B cell (primary cell): Measurements from ENCODE around the gene PTPN14. TPM values are rescaled to one million over a fixed set of nuclear protein-coding genes. Genes with fewer than 3 reads are reported as not detected.

Source experiments
- ATAC-seq: fragments of 200-7000 bp; cut with Tn5 transposase; one replicate; pipeline ENCODE4 v1.10.0; 2021; ENCODE audit warnings: low read depth, mild to moderate bottlenecking, moderate number of reproducible peaks, moderate library complexity
- CTCF ChIA-PET: fragments of 350-600 bp; sonication (Branson Sonifier 250); formaldehyde crosslinking; loops from one replicate; lab custom pipeline; 2021; ENCODE audit warnings: antibody characterized with exemption, inconsistent platforms; lab: Charles Lee
- POLR2A ChIA-PET: fragments of 350-600 bp; sonication (Branson Sonifier 250); formaldehyde crosslinking; loops from one replicate; lab custom pipeline; 2021; ENCODE audit warnings: antibody characterized with exemption; lab: Charles Lee
- DNase-seq: peaks from one replicate; pipeline ENCODE4 v3.0.0; 2013
- H2AFZ ChIP-seq: 2 replicates; pipeline ENCODE4 v1.6.1; 2012; ENCODE audit warnings: mild to moderate bottlenecking, low read depth, low read length; ENCODE audit not compliant: insufficient read depth, poor library complexity, severe bottlenecking
- H3K27ac ChIP-seq, 2 donors: 1 replicate in 1 of 2; 2 replicates in 1 of 2; pipeline ENCODE4 v1.5.1; 2012 to 2013; ENCODE audit warnings: low read length in 2 of 2, mild to moderate bottlenecking in 2 of 2, moderate library complexity in 1 of 2
- H3K27me3 ChIP-seq, 4 experiments: fragments of 200-600 bp in 1 of 4; sonication (generic) in 1 of 4; replicated peaks in 1 of 4; 1 replicate in 2 of 4; 2 replicates in 2 of 4; pipeline versions ENCODE4 v1.6.1 to v1.7.0; 2013 to 2016; ENCODE audit warnings: low read length in 3 of 4, mild to moderate bottlenecking in 2 of 4, mixed read lengths in 1 of 4, moderate library complexity in 1 of 4; ENCODE audit not compliant: insufficient read depth in 4 of 4, control insufficient read depth in 3 of 4; ENCODE audit errors: control extremely low read depth in 1 of 4
- H3K36me3 ChIP-seq, 2 experiments: replicated peaks in 1 of 2; 1 replicate in 1 of 2; 2 replicates in 1 of 2; pipeline versions ENCODE4 v1.6.1 to v1.7.1; 2013; ENCODE audit warnings: low read length in 1 of 2; ENCODE audit not compliant: insufficient read depth in 2 of 2, control insufficient read depth in 1 of 2; ENCODE audit errors: control extremely low read depth in 1 of 2, extremely low read depth in 1 of 2
- H3K4me1 ChIP-seq, 2 donors: fragments of 200-600 bp in 1 of 2; sonication (generic) in 1 of 2; 1 replicate in 1 of 2; 2 replicates in 1 of 2; pipeline versions ENCODE4 v1.5.1 to v1.6.1; 2013 to 2017; ENCODE audit warnings: low read length in 2 of 2; ENCODE audit not compliant: control insufficient read depth in 2 of 2, insufficient read depth in 2 of 2
- H3K4me2 ChIP-seq: replicated peaks from 2 replicates; pipeline ENCODE3; 2012; ENCODE audit warnings: mild to moderate bottlenecking, low read depth, low read length; ENCODE audit not compliant: poor library complexity, severe bottlenecking
- H3K4me3 ChIP-seq, 5 experiments: fragments of 200-600 bp in 1 of 5; sonication (generic) in 1 of 5; 1 replicate in 3 of 5; 2 replicates in 2 of 5; pipeline versions ENCODE4 v1.5.1 to v1.7.0; 2011 to 2016; ENCODE audit warnings: low read length in 4 of 5, mild to moderate bottlenecking in 4 of 5, low read depth in 2 of 5, control low read depth in 1 of 5, moderate library complexity in 1 of 5; ENCODE audit not compliant: insufficient read depth in 1 of 5; ENCODE audit errors: control extremely low read depth in 1 of 5, extremely low read depth in 1 of 5
- H3K79me2 ChIP-seq: fragments of 200-600 bp; sonication (generic); one replicate; pipeline ENCODE4 v1.6.0; 2016; ENCODE audit warnings: low read length; ENCODE audit not compliant: control insufficient read depth, insufficient read depth
- H3K9ac ChIP-seq: fragments of 200-600 bp; sonication (generic); 2 replicates; pipeline ENCODE4 v1.6.1; 2017; ENCODE audit warnings: mild to moderate bottlenecking, low read length, moderate library complexity
- H3K9me3 ChIP-seq, 3 donors: one replicate each; pipeline versions ENCODE4 v1.6.1 to v1.7.1; 2013; ENCODE audit warnings: low read length in 2 of 3; ENCODE audit not compliant: control insufficient read depth in 2 of 3, insufficient read depth in 1 of 3; ENCODE audit errors: control extremely low read depth in 1 of 3
- H4K20me1 ChIP-seq: 2 replicates; pipeline ENCODE4 v1.6.0; 2012; ENCODE audit warnings: mild to moderate bottlenecking, low read length; ENCODE audit not compliant: insufficient read depth, control insufficient read depth, poor library complexity, severe bottlenecking
- H3K27ac Mint-ChIP-seq: one replicate; pipeline ENCODE4 v1.8.0; 2021; ENCODE audit warnings: mixed read lengths
- H3K27me3 Mint-ChIP-seq: one replicate; pipeline ENCODE4 v1.8.0; 2021; ENCODE audit warnings: mixed read lengths
- H3K4me1 Mint-ChIP-seq: one replicate; pipeline ENCODE4 v1.8.0; 2021; ENCODE audit warnings: mixed read lengths
- H3K4me3 Mint-ChIP-seq: one replicate; pipeline ENCODE4 v1.8.0; 2021; ENCODE audit warnings: mixed read lengths
- H3K9me3 Mint-ChIP-seq: one replicate; pipeline ENCODE4 v1.8.0; 2022; ENCODE audit warnings: mixed read lengths; ENCODE audit not compliant: insufficient read depth
- EZH2 ChIP-seq: IDR thresholded peaks from 2 replicates; pipeline ENCODE4 v1.6.1; 2012; ENCODE audit warnings: borderline replicate concordance, low read depth, mild to moderate bottlenecking, moderate library complexity, low read length; ENCODE audit not compliant: insufficient read depth, poor library complexity, severe bottlenecking
- WGBS: methylation state at CpG from one replicate; pipeline ENCODE4 v1.1.5; 2013; ENCODE audit warnings: missing lambda C conversion rate; ENCODE audit not compliant: insufficient coverage; 5-methylcytosine and 5-hydroxymethylcytosine counted together
- intact Hi-C: fragments of 100-400 bp; cut with micrococcal nuclease; formaldehyde crosslinking; loops from one replicate; pipeline ENCODE4 v1.10.0; 2022
- polyA plus RNA-seq: library from polyadenylated mRNA; depleted of rRNA; stranded (reverse); fragments of >200 nt; gene quantifications from 2 replicates; pipeline ENCODE4 v1.2.3, GENCODE V29; 2012
- total RNA-seq, 2 donors: library from RNA; stranded (reverse); fragments of 120-200 nt in 1 of 2; gene quantifications; 1 replicate in 1 of 2; 2 replicates in 1 of 2; pipeline versions ENCODE4 v1.2.3 to v1.2.4, GENCODE V29; 2013 to 2022
- TF ChIP-seq, protein P1 (sequence below): fragments of 200-600 bp; IDR thresholded peaks from one replicate; pipeline ENCODE4 v1.8.0; 2022; ENCODE audit warnings: antibody characterized with exemption, mild to moderate bottlenecking

PTPN14 gene
- total and polyA plus RNA-seq, 2 donors (not counting 1 experiment from before 2014, with no cell fraction given), result under 0.01 TPM; not detected in 1

GRCh38 chr1:214341459-214341858 is 209.9 kb downstream of the PTPN14 start:
- intact Hi-C loops, result no loop called here
- no peak overlapping the region for H3K4me3 ChIP-seq
- no peak for ATAC-seq
- no peaks in the 10 kb centered on the region for H3K27me3 Mint-ChIP-seq
- no peak overlapping the region for H3K4me3 Mint-ChIP-seq
- H2AFZ ChIP-seq, result no peak overlapping the region
- peaks cover 6% of the 10 kb centered on the region for H3K9me3 Mint-ChIP-seq
- no peaks in the 10 kb centered on the region for H4K20me1 ChIP-seq
- peaks cover 0 to 6% of the 10 kb centered on the region in 2 experiments for H3K36me3 ChIP-seq
- no peak overlapping the region for H3K4me2 ChIP-seq
- CTCF ChIA-PET, result interaction anchor here (1.0 to 4.8 kb wide), 2 partner anchors 11 to 80 kb away, joined by 4 to 35 read pairs; no protein-coding TSS in a partner anchor
- H3K27ac Mint-ChIP-seq, result no peak overlapping the region
- no peaks in the 10 kb centered on the region for H3K4me1 ChIP-seq
- WGBS, result 89% methylated on average over 3 of the region's 3 CpGs
- POLR2A ChIA-PET, result no interaction called here
- TF ChIP-seq EZH2, result no peak
- TF ChIP-seq, protein P1, sequence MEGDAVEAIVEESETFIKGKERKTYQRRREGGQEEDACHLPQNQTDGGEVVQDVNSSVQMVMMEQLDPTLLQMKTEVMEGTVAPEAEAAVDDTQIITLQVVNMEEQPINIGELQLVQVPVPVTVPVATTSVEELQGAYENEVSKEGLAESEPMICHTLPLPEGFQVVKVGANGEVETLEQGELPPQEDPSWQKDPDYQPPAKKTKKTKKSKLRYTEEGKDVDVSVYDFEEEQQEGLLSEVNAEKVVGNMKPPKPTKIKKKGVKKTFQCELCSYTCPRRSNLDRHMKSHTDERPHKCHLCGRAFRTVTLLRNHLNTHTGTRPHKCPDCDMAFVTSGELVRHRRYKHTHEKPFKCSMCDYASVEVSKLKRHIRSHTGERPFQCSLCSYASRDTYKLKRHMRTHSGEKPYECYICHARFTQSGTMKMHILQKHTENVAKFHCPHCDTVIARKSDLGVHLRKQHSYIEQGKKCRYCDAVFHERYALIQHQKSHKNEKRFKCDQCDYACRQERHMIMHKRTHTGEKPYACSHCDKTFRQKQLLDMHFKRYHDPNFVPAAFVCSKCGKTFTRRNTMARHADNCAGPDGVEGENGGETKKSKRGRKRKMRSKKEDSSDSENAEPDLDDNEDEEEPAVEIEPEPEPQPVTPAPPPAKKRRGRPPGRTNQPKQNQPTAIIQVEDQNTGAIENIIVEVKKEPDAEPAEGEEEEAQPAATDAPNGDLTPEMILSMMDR, result no peak
- H3K9ac ChIP-seq, result no peak overlapping the region
- H3K4me1 Mint-ChIP-seq, result no peaks in the 10 kb centered on the region
- H3K27ac ChIP-seq, result no peak overlapping the region
- no peak for DNase-seq
- H3K27me3 ChIP-seq, result no peaks in the 10 kb centered on the region
- peaks cover 0 to 3% (median 0%) of the 10 kb centered on the region in 3 donors for H3K9me3 ChIP-seq
- no peaks in the 10 kb centered on the region for H3K79me2 ChIP-seq

DNA sequence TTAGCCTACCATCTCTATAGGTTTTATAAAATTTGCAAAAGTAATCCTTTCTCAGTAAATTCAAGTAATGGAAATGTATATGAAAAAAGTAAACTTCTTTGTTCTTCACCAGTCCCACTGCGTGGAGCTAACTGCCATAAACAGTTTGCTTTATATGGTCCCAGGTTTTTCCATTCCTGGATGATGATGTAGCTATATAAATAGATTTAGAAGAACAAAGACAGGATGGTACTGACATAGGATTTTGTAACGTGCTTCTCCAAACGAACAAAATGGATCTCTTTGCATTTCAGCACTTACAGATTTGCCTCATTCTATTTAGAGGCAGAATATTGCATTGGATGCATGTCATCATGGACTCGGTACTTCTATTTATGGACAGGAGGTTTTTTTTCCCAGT is 213.2 kb downstream of the PTPN14 start:
- intact Hi-C loops, result no loop called here
- no peaks in the 10 kb centered on the region for H3K79me2 ChIP-seq
- H3K27ac ChIP-seq, result no peak overlapping the region
- Mint-ChIP-seq H3K9me3 (no peaks in the 10 kb centered on the region), H3K27me3 (no peaks in the 10 kb centered on the region), H3K4me3 (no peak overlapping the region), H3K27ac (no peak overlapping the region), H3K4me1 (no peaks in the 10 kb centered on the region)
- peaks cover 0 to 13% of the 10 kb centered on the region in 2 experiments for H3K36me3 ChIP-seq
- H3K4me3 ChIP-seq, result no peak overlapping the region
- ATAC-seq (no peak), DNase-seq (no peak)
- no peak overlapping the region for H3K4me2 ChIP-seq
- WGBS, result no CpG with 5 or more reads among the region's 4 CpGs
- POLR2A ChIA-PET, result no interaction called here
- TF ChIP-seq, protein P1, result no peak
- no peaks in the 10 kb centered on the region for H3K9me3 ChIP-seq
- no peak overlapping the region for H2AFZ ChIP-seq
- CTCF ChIA-PET, result interaction anchor here (1.1 to 3.4 kb wide), 3 partner anchors 10 to 245 kb away, joined by 3 to 12 read pairs (median 7); no protein-coding TSS in a partner anchor
- H3K4me1 ChIP-seq, result no peaks in the 10 kb centered on the region
- H3K27me3 ChIP-seq, result no peaks in the 10 kb centered on the region
- H4K20me1 ChIP-seq, result no peaks in the 10 kb centered on the region
- H3K9ac ChIP-seq, result no peak overlapping the region
